B cell (primary cell): ENCODE data around the gene BBIP1. TPM values are rescaled to one million over a fixed set of nuclear protein-coding genes. Genes with fewer than 3 reads are reported as not detected.
A peak's percentile ranks its signal among the peaks of the same experiment; 100 is the strongest.

Source experiments
- ATAC-seq: fragments of 200-7000 bp; cut with Tn5 transposase; one replicate; pipeline ENCODE4 v1.10.0; 2021; ENCODE audit warnings: low read depth, mild to moderate bottlenecking, moderate number of reproducible peaks, moderate library complexity
- CTCF ChIA-PET: fragments of 350-600 bp; sonication (Branson Sonifier 250); formaldehyde crosslinking; loops from one replicate; lab custom pipeline; 2021; ENCODE audit warnings: antibody characterized with exemption, inconsistent platforms; lab: Charles Lee
- POLR2A ChIA-PET: fragments of 350-600 bp; sonication (Branson Sonifier 250); formaldehyde crosslinking; loops from one replicate; lab custom pipeline; 2021; ENCODE audit warnings: antibody characterized with exemption; lab: Charles Lee
- DNase-seq: peaks from one replicate; pipeline ENCODE4 v3.0.0; 2013
- H2AFZ ChIP-seq: 2 replicates; pipeline ENCODE4 v1.6.1; 2012; ENCODE audit warnings: mild to moderate bottlenecking, low read depth, low read length; ENCODE audit not compliant: insufficient read depth, poor library complexity, severe bottlenecking
- H3K27ac ChIP-seq, 2 donors: 1 replicate in 1 of 2; 2 replicates in 1 of 2; pipeline ENCODE4 v1.5.1; 2012 to 2013; ENCODE audit warnings: low read length in 2 of 2, mild to moderate bottlenecking in 2 of 2, moderate library complexity in 1 of 2
- H3K27me3 ChIP-seq, 4 experiments: fragments of 200-600 bp in 1 of 4; sonication (generic) in 1 of 4; replicated peaks in 1 of 4; 1 replicate in 2 of 4; 2 replicates in 2 of 4; pipeline versions ENCODE4 v1.6.1 to v1.7.0; 2013 to 2016; ENCODE audit warnings: low read length in 3 of 4, mild to moderate bottlenecking in 2 of 4, mixed read lengths in 1 of 4, moderate library complexity in 1 of 4; ENCODE audit not compliant: insufficient read depth in 4 of 4, control insufficient read depth in 3 of 4; ENCODE audit errors: control extremely low read depth in 1 of 4
- H3K36me3 ChIP-seq, 2 experiments: replicated peaks in 1 of 2; 1 replicate in 1 of 2; 2 replicates in 1 of 2; pipeline versions ENCODE4 v1.6.1 to v1.7.1; 2013; ENCODE audit warnings: low read length in 1 of 2; ENCODE audit not compliant: insufficient read depth in 2 of 2, control insufficient read depth in 1 of 2; ENCODE audit errors: control extremely low read depth in 1 of 2, extremely low read depth in 1 of 2
- H3K4me1 ChIP-seq, 2 donors: fragments of 200-600 bp in 1 of 2; sonication (generic) in 1 of 2; 1 replicate in 1 of 2; 2 replicates in 1 of 2; pipeline versions ENCODE4 v1.5.1 to v1.6.1; 2013 to 2017; ENCODE audit warnings: low read length in 2 of 2; ENCODE audit not compliant: control insufficient read depth in 2 of 2, insufficient read depth in 2 of 2
- H3K4me2 ChIP-seq: replicated peaks from 2 replicates; pipeline ENCODE3; 2012; ENCODE audit warnings: mild to moderate bottlenecking, low read depth, low read length; ENCODE audit not compliant: poor library complexity, severe bottlenecking
- H3K4me3 ChIP-seq, 5 experiments: fragments of 200-600 bp in 1 of 5; sonication (generic) in 1 of 5; 1 replicate in 3 of 5; 2 replicates in 2 of 5; pipeline versions ENCODE4 v1.5.1 to v1.7.0; 2011 to 2016; ENCODE audit warnings: low read length in 4 of 5, mild to moderate bottlenecking in 4 of 5, low read depth in 2 of 5, control low read depth in 1 of 5, moderate library complexity in 1 of 5; ENCODE audit not compliant: insufficient read depth in 1 of 5; ENCODE audit errors: control extremely low read depth in 1 of 5, extremely low read depth in 1 of 5
- H3K79me2 ChIP-seq: fragments of 200-600 bp; sonication (generic); one replicate; pipeline ENCODE4 v1.6.0; 2016; ENCODE audit warnings: low read length; ENCODE audit not compliant: control insufficient read depth, insufficient read depth
- H3K9ac ChIP-seq: fragments of 200-600 bp; sonication (generic); 2 replicates; pipeline ENCODE4 v1.6.1; 2017; ENCODE audit warnings: mild to moderate bottlenecking, low read length, moderate library complexity
- H3K9me3 ChIP-seq, 3 donors: one replicate each; pipeline versions ENCODE4 v1.6.1 to v1.7.1; 2013; ENCODE audit warnings: low read length in 2 of 3; ENCODE audit not compliant: control insufficient read depth in 2 of 3, insufficient read depth in 1 of 3; ENCODE audit errors: control extremely low read depth in 1 of 3
- H4K20me1 ChIP-seq: 2 replicates; pipeline ENCODE4 v1.6.0; 2012; ENCODE audit warnings: mild to moderate bottlenecking, low read length; ENCODE audit not compliant: insufficient read depth, control insufficient read depth, poor library complexity, severe bottlenecking
- H3K27ac Mint-ChIP-seq: one replicate; pipeline ENCODE4 v1.8.0; 2021; ENCODE audit warnings: mixed read lengths
- H3K27me3 Mint-ChIP-seq: one replicate; pipeline ENCODE4 v1.8.0; 2021; ENCODE audit warnings: mixed read lengths
- H3K4me1 Mint-ChIP-seq: one replicate; pipeline ENCODE4 v1.8.0; 2021; ENCODE audit warnings: mixed read lengths
- H3K4me3 Mint-ChIP-seq: one replicate; pipeline ENCODE4 v1.8.0; 2021; ENCODE audit warnings: mixed read lengths
- H3K9me3 Mint-ChIP-seq: one replicate; pipeline ENCODE4 v1.8.0; 2022; ENCODE audit warnings: mixed read lengths; ENCODE audit not compliant: insufficient read depth
- EZH2 ChIP-seq: IDR thresholded peaks from 2 replicates; pipeline ENCODE4 v1.6.1; 2012; ENCODE audit warnings: borderline replicate concordance, low read depth, mild to moderate bottlenecking, moderate library complexity, low read length; ENCODE audit not compliant: insufficient read depth, poor library complexity, severe bottlenecking
- WGBS: methylation state at CpG from one replicate; pipeline ENCODE4 v1.1.5; 2013; ENCODE audit warnings: missing lambda C conversion rate; ENCODE audit not compliant: insufficient coverage; 5-methylcytosine and 5-hydroxymethylcytosine counted together
- intact Hi-C: fragments of 100-400 bp; cut with micrococcal nuclease; formaldehyde crosslinking; loops from one replicate; pipeline ENCODE4 v1.10.0; 2022
- polyA plus RNA-seq: library from polyadenylated mRNA; depleted of rRNA; stranded (reverse); fragments of >200 nt; gene quantifications from 2 replicates; pipeline ENCODE4 v1.2.3, GENCODE V29; 2012
- total RNA-seq, 2 donors: library from RNA; stranded (reverse); fragments of 120-200 nt in 1 of 2; gene quantifications; 1 replicate in 1 of 2; 2 replicates in 1 of 2; pipeline versions ENCODE4 v1.2.3 to v1.2.4, GENCODE V29; 2013 to 2022
- TF ChIP-seq, protein P1 (sequence below): fragments of 200-600 bp; IDR thresholded peaks from one replicate; pipeline ENCODE4 v1.8.0; 2022; ENCODE audit warnings: antibody characterized with exemption, mild to moderate bottlenecking

Gene BBIP1
- total and polyA plus RNA-seq, 2 donors (not counting 1 experiment from before 2014, with no cell fraction given) = 10.6 to 46.1 TPM

DNA sequence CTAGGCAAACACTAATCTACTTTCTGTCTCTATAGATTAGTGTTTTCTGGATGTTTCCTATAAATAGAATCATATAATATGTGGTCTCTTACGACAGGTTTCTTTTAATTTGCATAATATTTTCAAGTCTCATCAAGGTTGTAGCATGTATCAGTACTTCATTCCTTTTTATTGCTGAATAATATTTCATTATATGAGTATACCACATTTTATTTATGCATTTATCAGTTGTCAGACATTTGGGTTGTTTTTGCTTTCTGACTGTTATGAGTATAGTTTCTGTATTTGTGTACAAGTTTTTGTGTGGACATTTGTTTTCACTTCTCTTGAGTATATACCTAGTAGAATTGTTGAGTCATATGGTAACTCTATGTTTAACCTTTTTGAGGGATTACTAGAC lies 48.7 kb upstream of the BBIP1 start:
- H4K20me1 ChIP-seq = peaks cover 45% of the 10 kb centered on the region
- H3K4me2 ChIP-seq = no peak overlapping the region
- TF ChIP-seq, protein P1, sequence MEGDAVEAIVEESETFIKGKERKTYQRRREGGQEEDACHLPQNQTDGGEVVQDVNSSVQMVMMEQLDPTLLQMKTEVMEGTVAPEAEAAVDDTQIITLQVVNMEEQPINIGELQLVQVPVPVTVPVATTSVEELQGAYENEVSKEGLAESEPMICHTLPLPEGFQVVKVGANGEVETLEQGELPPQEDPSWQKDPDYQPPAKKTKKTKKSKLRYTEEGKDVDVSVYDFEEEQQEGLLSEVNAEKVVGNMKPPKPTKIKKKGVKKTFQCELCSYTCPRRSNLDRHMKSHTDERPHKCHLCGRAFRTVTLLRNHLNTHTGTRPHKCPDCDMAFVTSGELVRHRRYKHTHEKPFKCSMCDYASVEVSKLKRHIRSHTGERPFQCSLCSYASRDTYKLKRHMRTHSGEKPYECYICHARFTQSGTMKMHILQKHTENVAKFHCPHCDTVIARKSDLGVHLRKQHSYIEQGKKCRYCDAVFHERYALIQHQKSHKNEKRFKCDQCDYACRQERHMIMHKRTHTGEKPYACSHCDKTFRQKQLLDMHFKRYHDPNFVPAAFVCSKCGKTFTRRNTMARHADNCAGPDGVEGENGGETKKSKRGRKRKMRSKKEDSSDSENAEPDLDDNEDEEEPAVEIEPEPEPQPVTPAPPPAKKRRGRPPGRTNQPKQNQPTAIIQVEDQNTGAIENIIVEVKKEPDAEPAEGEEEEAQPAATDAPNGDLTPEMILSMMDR = no peak
- TF ChIP-seq EZH2 = no peak
- WGBS = no CpG with 5 or more reads among the region's 1 CpG
- H3K4me1 ChIP-seq = peaks cover 2 to 35% of the 10 kb centered on the region in 2 donors
- no peaks in the 10 kb centered on the region for H3K9me3 ChIP-seq
- no peaks in the 10 kb centered on the region for H3K9me3 Mint-ChIP-seq
- H3K4me3 Mint-ChIP-seq = no peak overlapping the region
- peaks cover 92% of the 10 kb centered on the region for H3K79me2 ChIP-seq
- no peak overlapping the region for H3K4me3 ChIP-seq
- no peaks in the 10 kb centered on the region for H3K27me3 Mint-ChIP-seq
- H2AFZ ChIP-seq = no peak overlapping the region
- H3K27ac ChIP-seq = peak overlapping the region in 1 of 2 donors; percentile 6
- DNase-seq (no peak), ATAC-seq (no peak)
- no peaks in the 10 kb centered on the region for H3K27me3 ChIP-seq
- H3K4me1 Mint-ChIP-seq = peaks cover 68% of the 10 kb centered on the region
- H3K27ac Mint-ChIP-seq = no peak overlapping the region
- peaks cover under 1 to 19% of the 10 kb centered on the region in 2 experiments for H3K36me3 ChIP-seq
- ChIA-PET CTCF (no interaction called here), POLR2A (no interaction called here)
- intact Hi-C loops = no loop called here
- H3K9ac ChIP-seq = no peak overlapping the region

DNA sequence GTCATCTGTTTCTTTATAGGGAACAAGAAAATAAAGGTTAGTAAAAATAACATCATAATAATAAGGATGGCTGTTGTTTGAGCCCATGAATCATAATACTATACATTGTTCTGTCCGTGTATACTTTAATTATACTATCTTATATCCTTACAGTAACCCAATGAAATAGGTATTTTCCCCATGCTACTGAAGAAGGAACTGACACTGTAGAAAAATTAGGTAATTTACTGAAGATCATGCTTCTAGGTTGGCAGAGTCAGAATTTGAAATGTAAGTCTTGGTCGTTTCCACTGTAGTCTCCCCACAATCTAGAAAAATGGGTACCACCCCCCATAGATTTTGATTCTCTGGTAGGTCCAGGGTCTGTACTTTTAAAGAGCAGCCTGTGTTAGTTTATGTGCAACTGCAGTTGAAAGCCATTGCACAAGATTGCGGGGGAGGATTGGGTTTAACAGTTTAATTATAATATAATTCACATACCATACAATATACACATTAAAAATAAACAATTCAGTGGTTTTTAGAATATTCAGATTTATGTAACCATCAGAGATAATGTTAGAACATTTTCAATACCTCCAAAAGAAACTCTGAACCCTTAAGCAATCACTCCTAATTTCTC lies 48.1 kb upstream of the BBIP1 start:
- Histone ChIP-seq H4K20me1 (peaks cover 50% of the 10 kb centered on the region), H3K79me2 (peaks cover 92% of the 10 kb centered on the region), H3K36me3 (peaks cover 2 to 19% of the 10 kb centered on the region in 2 experiments), H3K4me1 (peaks cover 0 to 35% of the 10 kb centered on the region in 2 donors), H3K9me3 (no peaks in the 10 kb centered on the region), H3K27ac (peak overlapping the region in 1 of 2 donors; percentile 7), H3K9ac (no peak overlapping the region), H3K27me3 (no peaks in the 10 kb centered on the region), H3K4me2 (peak overlapping the region; percentile 4), H2AFZ (no peak overlapping the region), H3K4me3 (no peak overlapping the region)
- ChIA-PET POLR2A (no interaction called here), CTCF (no interaction called here)
- Mint-ChIP-seq H3K27me3 (no peaks in the 10 kb centered on the region), H3K27ac (no peak overlapping the region), H3K4me1 (peaks cover 68% of the 10 kb centered on the region), H3K4me3 (no peak overlapping the region), H3K9me3 (no peaks in the 10 kb centered on the region)
- TF ChIP-seq EZH2 = no peak
- TF ChIP-seq, protein P1 = no peak
- DNase-seq (no peak), ATAC-seq (no peak)
- intact Hi-C loops = no loop called here
- no CpG with 5 or more reads among the region's 3 CpGs for WGBS
